Right cardiac atrium (tissue), 5 donors: ENCODE data around the gene NECTIN4. TPM values are rescaled to one million over a fixed set of nuclear protein-coding genes. Genes with fewer than 3 reads are reported as not detected.

ENCODE experiments used
- ATAC-seq, 2 donors: fragments of 200-7000 bp; cut with Tn5 transposase; one replicate each; pipeline versions ENCODE4 v1.8.0 to v1.9.1; 2020; ENCODE audit warnings: moderate library complexity in 2 of 2, mild to moderate bottlenecking in 1 of 2
- DNase-seq, 3 donors: peaks; one replicate each; pipeline ENCODE4 v3.0.0-alpha.2; 2020
- H3K27ac ChIP-seq: one replicate; pipeline ENCODE4 v1.5.1; 2013; ENCODE audit warnings: mild to moderate bottlenecking, low read length, control low read depth, moderate library complexity
- H3K27me3 ChIP-seq: one replicate; pipeline ENCODE4 v1.6.1; 2013; ENCODE audit not compliant: control insufficient read depth, insufficient read depth
- H3K4me1 ChIP-seq: one replicate; pipeline ENCODE4 v1.6.1; 2013; ENCODE audit warnings: low read length; ENCODE audit not compliant: control insufficient read depth, insufficient read depth
- H3K4me3 ChIP-seq: one replicate; pipeline ENCODE4 v1.5.1; 2013; ENCODE audit warnings: low read length, control low read depth
- H3K9me3 ChIP-seq: one replicate; pipeline ENCODE4 v1.6.1; 2013; ENCODE audit warnings: low read length; ENCODE audit not compliant: control insufficient read depth
- WGBS: extraction: QIAGEN DNeasy Blood & Tissue Kit; methylation state at CpG from one replicate; pipeline ENCODE4 v1.1.7; 2013; 5-methylcytosine and 5-hydroxymethylcytosine counted together
- intact Hi-C, 4 donors: fragments of 100-400 bp; cut with DNase I; formaldehyde crosslinking; loops; one replicate each; pipeline versions ENCODE4 v1.11.0 to v1.14.0; 2022 to 2023
- long read RNA-seq, 4 donors: library from polyadenylated mRNA; unstranded; transcript quantifications; one replicate each; pipeline ENCODE4 v2.0.0, GENCODE V29; 2020 to 2021
- polyA plus RNA-seq: library from polyadenylated mRNA; stranded (reverse); fragments of 200-250 nt; gene quantifications from one replicate; pipeline ENCODE4 v1.2.3, GENCODE V29; 2013
- total RNA-seq, 4 donors: library from RNA; stranded (reverse); fragmentation: NEBNext Ultra II Directional; extraction: Animal tissue kit (Norgen Biotek cat#: 25700); gene quantifications; one replicate each; pipeline ENCODE4 v1.2.1, GENCODE V29; 2021
- donor health status: healthy with polysubstance abuse.
- donor health status: DM: no; HTN: yes; CAD: no.
- donor health status: DM: no; HTN: no; CAD: no.
- donor health status: DM: no; HTN: yes; CAD: no; lungs with severe emphysema.
- donor health status: DM: yes; HTN: yes; CAD: no.

The NECTIN4 gene
- total RNA-seq (not detected), polyA plus RNA-seq (0.02 TPM)
- long read RNA-seq, donor 1, result 0 reads
- long read RNA-seq, donor 2, partial matches to known transcripts, result 0 of 1 reads
- long read RNA-seq, donor 2, other reads (novel, unspliced or antisense), result 1 of 1 reads
- long read RNA-seq, donor 3, partial matches to known transcripts, result 0 of 1 reads
- long read RNA-seq, donor 3, other reads (novel, unspliced or antisense), result 1 of 1 reads
- long read RNA-seq, donor 4, result 0 reads

DNA sequence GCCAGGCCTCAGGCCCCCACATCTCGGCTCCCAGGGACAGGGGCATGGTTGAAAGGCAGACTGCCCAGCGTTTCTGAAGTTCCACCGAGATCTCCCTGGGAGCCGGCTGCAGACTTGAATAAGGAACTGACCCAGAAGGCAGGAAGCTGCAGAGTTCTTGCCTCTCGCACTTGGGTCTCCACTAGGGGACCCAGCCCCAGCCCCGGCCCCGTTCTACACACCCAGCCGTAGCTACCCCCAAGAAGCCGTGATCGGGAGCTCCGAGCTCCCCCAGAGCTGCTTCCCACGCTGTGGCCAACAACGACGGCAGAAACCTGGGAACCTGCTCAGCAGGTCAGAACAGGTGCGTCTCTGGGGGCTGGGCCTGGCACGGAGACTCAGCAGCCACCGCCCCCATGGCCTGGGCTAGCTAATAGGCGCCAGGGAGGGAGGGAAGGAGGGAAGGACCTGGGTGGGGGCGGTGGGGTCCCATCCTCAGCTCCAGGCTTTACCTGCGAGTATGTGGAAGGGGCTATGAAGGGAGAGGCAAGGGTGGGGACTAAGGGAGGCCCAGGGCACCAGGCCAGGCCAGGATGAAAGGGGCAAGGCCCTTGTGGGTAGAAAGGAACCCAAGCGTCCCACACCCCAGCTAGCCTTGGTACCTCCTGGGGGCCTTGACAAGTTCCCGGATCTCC is at the start of gene NECTIN4:
Gene NECTIN4, minus strand, starts transcription at position 308 of the 674 bp plus-strand sequence. Its CDS starts 262 bp downstream, at position 46.
- WGBS, result 72% methylated on average over 22 of the region's 22 CpGs
- Histone ChIP-seq H3K27ac (no peak within 1 kb of the TSS), H3K9me3 (no peaks in the 10 kb centered on the region), H3K4me3 (no peak within 1 kb of the TSS), H3K27me3 (no peaks in the 10 kb centered on the region), H3K4me1 (no peaks in the 10 kb centered on the region)
- DNase-seq (no peak), ATAC-seq (peak in 1 of 2 donors; percentile 32)
- intact Hi-C loops, result no loop called here

DNA sequence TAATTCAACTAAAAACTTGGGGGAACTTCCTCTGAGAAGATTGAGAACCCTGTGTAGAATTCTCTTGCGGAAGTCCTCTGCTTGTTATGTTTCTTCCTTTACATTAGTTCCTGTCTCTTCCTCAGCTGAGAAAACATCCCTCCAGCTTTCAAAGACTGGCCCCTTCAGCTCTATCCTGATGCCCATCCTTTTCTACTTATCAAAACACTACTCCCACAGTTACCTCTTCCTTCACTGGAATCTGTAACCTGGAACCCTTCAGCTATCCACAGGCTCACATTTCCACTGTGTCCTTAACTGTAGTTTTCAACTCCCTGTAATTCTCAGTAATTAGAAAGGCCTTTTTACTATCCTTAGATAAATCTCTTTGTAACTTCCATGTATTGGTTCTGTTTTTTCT is 49.1 kb upstream of the NECTIN4 start:
- ATAC-seq (no peak), DNase-seq (peak in 1 of 3 donors; percentile 6)
- Histone ChIP-seq H3K27ac (no peak overlapping the region), H3K9me3 (no peaks in the 10 kb centered on the region), H3K27me3 (no peaks in the 10 kb centered on the region), H3K4me3 (no peak overlapping the region), H3K4me1 (no peaks in the 10 kb centered on the region)
- intact Hi-C loops, result loop anchor here in 3 of 4 donors (10.0 kb wide), 3 partner anchors 64 to 144 kb away; partner anchors contain the start of gene USF1 (in 1 of the 3)
- 62% methylated on average over 1 of the region's 1 CpG for WGBS

DNA sequence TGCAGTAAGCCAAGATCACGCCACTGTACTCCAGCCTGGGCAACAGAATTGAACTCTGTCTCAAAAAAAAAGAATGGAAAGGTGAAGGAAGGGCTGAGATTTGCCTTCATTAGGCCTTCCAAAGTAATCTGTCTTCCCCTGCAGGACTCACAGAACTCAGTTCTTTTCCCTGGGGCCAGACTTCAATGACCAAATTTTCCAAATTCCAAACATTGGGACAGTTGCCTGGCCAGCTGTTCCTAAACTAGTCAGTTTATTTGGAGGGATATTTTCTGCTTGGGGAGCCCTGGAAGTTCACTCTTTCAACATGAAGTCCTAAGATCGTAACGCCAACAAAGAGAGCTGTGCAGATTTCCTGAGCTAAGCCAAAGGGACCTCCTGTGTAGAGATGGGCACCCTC is 48.5 kb upstream of the NECTIN4 start:
- ATAC-seq (no peak), DNase-seq (peak in 1 of 3 donors; percentile 9)
- no peak overlapping the region for H3K27ac ChIP-seq
- WGBS, result 56% methylated on average over 3 of the region's 3 CpGs
- H3K27me3 ChIP-seq, result no peaks in the 10 kb centered on the region
- no peaks in the 10 kb centered on the region for H3K4me1 ChIP-seq
- no peaks in the 10 kb centered on the region for H3K9me3 ChIP-seq
- intact Hi-C loops, result loop anchor here in 3 of 4 donors (10.0 kb wide), 3 partner anchors 63 to 143 kb away; partner anchors contain the start of gene USF1 (in 1 of the 3)
- no peak overlapping the region for H3K4me3 ChIP-seq

DNA sequence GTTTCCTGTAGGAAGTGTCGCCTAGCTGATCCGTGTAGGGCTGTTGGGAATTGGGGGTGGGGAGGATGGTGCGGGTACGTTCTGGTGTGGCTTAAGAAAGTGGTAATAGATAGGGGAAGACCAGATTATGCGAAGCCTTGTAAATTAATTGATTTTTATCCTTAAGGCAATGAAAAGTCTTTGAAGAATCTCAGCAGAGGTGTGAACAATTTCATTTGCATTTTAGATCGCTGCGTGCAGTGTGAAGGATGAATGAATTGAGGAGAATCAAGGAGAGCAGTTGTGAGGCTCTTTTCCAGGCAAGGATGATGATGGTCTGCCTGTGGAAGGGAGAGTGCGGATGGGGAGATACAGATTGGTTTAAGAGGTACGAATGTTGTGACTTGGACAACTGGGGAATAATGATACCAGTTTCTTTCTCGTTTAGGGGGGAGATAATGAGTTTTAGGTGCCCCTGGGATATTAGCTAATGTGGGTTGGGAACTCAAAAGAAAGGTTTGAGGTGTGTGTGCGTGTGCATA is 43.9 kb upstream of the NECTIN4 start:
- WGBS, result 6% methylated on average over 11 of the region's 11 CpGs
- intact Hi-C loops, result loop anchor here in 3 of 4 donors (10.0 kb wide), 3 partner anchors 58 to 138 kb away; partner anchors contain the start of gene USF1 (in 1 of the 3)

DNA sequence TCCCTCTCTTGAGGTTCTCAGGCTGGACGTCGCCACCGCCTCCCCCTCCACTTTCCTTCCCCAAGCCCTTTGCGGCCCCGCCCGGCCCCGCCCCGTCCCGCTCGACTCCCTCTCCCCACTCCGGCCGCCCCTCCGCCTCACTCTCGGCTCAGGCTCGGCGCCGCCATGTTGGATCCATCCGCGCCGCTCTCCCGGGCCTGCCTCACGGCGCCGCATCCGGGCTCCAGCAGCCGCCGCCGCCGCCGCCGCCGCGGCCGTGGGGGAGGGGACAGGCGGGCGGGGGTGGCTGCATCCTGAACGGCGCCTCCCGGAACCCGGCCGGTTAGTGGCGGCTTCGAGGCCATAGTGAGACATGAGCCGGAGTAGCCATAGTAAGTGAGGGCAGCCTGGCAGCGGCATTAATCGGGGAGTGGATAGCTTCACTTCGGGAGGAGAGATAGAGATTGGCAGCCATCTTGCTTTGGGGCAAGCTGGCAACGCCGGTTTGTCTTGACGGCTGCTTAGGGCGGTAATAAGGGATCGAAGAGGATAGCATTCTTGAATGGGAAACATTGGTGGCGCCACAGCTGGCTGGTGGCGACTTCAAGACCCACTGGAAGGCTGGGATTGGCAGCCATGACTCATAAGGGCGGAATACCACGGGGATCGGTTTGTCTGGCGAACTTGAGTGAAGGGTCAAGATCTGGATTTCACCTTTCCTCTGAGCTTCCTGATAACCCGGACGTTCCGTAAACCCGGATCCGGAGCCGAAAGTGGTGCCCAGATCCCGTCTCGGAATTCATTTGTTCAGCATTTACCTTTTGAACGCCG is 43.3 kb upstream of the NECTIN4 start, which contains the start of gene DEDD:
Gene DEDD, minus strand, starts transcription at position 258 of the 810 bp plus-strand sequence. CDS start 8,205 bp downstream, outside the sequence.
- H3K9me3 ChIP-seq, result no peaks in the 10 kb centered on the region
- DNase-seq (peak; percentile 95 to 98 (median 96)), ATAC-seq (peak; percentile 95 to 96)
- intact Hi-C loops, result loop anchor here in 3 of 4 donors (10.0 kb wide), 3 partner anchors 58 to 138 kb away; partner anchors contain the start of gene USF1 (in 1 of the 3)
- H3K27me3 ChIP-seq, result no peaks in the 10 kb centered on the region
- WGBS, result under 1% methylated on average over 68 of the region's 68 CpGs
- no peaks in the 10 kb centered on the region for H3K4me1 ChIP-seq
- peak within 1 kb of the TSS; percentile 98 for H3K27ac ChIP-seq
- peak within 1 kb of the TSS; percentile 86 for H3K4me3 ChIP-seq

More for the DNA sequence above, 43.9 kb upstream of the NECTIN4 start:
- Histone ChIP-seq H3K4me1 (no peaks in the 10 kb centered on the region), H3K27me3 (no peaks in the 10 kb centered on the region), H3K9me3 (no peaks in the 10 kb centered on the region), H3K4me3 (peak overlapping the region; percentile 86), H3K27ac (peak overlapping the region; percentile 98)
- no peak for ATAC-seq
- DNase-seq, result no peak

DNA sequence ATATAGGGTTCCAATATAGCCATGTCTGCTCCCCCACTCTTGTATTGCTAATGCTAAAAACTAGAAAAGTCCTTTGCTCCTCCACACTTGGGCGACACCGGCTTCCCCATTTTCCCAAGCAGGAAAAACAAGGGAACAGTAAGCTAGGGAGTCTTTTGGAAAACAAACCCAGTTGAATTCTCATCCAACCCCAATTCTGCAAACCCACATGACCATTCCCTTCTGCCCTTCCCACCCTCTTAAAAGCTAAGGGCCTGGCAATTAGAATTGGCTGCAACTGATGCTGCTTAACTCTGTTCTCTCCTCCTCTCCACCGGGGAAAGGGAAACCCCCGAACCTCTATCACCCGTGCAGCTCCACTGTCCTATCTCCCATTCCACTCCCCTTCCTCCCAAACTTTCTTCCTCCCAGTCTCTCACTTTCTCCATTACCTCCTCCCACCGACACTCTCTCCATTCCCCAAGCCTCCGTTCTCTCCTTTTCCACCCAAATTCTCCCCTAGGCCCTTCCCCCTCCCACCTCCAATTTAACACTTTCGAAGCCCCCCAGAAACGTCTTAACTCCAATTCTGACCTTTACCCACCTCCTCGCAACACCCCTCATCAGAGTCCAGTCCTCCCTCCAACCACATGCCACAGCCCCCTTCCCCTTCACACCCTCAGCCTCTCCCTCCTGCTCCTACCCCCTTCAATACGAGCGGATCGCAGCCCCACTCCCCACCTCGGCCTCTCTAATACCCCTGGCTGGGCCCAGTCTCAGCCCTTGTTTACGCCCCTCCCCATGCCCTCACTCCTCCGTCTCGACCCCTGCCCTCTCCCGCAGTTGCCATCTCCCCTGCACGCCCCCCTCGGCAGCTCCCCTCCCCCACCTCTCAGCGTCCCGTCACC is 42.4 kb upstream of the NECTIN4 start:
- peak overlapping the region; percentile 86 for H3K4me3 ChIP-seq
- no peaks in the 10 kb centered on the region for H3K9me3 ChIP-seq
- ATAC-seq, result peak; percentile 20 to 24
- no peaks in the 10 kb centered on the region for H3K27me3 ChIP-seq
- 2% methylated on average over 22 of the region's 22 CpGs for WGBS
- peak overlapping the region; percentile 98 for H3K27ac ChIP-seq
- no peak for DNase-seq
- intact Hi-C loops, result loop anchor here in 3 of 4 donors (10.0 kb wide), 3 partner anchors 57 to 137 kb away; partner anchors contain the start of gene USF1 (in 1 of the 3)
- no peaks in the 10 kb centered on the region for H3K4me1 ChIP-seq

DNA sequence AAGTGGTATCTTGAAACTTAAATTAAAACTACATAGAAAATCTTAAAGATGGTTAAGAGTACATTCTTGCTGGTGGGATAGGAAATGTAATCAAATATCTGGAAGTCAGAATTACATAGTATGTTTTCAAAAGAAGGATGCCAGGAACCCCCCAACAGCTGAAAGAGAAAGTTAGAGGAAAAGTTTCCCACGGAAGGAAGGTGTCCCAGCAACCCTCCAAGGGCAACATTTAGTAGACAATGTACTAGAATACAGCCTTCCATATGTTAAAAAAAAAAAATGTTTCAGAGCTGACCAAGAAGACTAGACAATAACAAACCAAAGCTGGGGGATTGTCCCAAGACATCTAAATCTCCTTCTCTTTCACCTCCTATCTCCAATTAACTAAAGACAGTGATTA is 40.9 kb upstream of the NECTIN4 start:
- Histone ChIP-seq H3K4me1 (no peaks in the 10 kb centered on the region), H3K27ac (no peak overlapping the region), H3K4me3 (no peak overlapping the region), H3K9me3 (no peaks in the 10 kb centered on the region), H3K27me3 (no peaks in the 10 kb centered on the region)
- no peak for DNase-seq
- intact Hi-C loops, result loop anchor here in 3 of 4 donors (10.0 kb wide), 3 partner anchors 55 to 135 kb away; partner anchors contain the start of gene USF1 (in 1 of the 3)
- WGBS, result 35% methylated on average over 1 of the region's 1 CpG
- no peak for ATAC-seq

DNA sequence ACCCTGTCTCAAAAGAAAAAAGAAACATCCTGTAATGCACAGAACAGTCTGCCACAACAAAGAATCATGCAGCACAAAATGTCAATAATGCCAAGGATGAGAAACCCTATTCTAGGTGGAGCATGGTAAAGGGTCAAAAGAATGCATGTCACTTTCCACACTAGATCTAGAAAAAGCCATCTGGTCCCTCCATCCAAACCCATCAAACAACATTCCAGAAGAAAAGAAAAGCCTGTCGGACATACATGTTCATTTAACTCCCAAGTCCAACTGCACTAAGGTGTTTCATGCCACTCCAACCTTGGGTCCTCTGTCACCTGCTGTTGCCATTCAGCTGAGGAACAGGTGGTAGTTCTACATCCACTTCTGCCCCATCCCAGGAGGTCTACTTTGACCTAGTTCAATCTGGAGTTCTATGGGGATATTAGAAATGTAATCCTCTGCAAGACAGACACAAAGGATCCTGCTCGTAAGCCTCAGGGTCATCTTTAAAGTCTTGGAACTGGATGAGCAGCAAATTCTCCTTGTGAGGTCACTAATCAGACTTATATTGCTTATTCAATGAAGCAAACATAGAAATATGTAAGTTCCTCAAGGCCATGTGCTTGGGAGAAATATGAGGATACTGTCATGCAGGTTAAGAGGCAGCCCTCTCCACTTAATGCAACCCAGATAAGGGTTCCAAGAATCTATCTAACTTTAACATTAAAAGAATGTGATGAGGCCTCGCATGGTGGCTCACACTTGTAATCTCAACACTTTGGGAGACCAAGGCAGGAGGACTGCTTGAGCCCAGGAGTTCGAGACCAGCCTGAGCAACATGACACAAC is 39.4 kb upstream of the NECTIN4 start:
- intact Hi-C loops, result no loop called here
- 86% methylated on average over 4 of the region's 4 CpGs for WGBS
- Histone ChIP-seq H3K9me3 (no peaks in the 10 kb centered on the region), H3K27ac (no peak overlapping the region), H3K4me3 (no peak overlapping the region), H3K27me3 (no peaks in the 10 kb centered on the region), H3K4me1 (no peaks in the 10 kb centered on the region)
- no peak for ATAC-seq
- no peak for DNase-seq

DNA sequence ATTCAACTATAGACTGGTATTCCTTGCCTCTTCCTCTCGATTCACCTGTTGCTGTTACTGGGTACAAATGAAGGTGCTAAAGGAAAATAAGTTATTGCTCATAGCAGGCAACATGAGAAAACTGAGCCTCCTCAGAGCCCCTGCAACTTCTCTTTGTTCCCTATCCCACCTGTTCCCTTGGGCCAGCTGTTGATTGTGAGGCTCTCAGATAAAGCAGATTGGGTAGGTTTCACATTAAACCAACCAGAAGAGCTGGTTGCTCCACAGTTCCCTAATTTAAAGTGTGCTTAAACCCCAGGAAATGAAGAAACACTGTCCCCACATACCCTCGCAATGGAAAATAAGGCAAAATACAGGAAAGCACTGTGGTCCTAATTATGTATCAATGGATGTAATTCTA is 38.3 kb upstream of the NECTIN4 start:
- H3K4me3 ChIP-seq, result no peak overlapping the region
- DNase-seq, result no peak
- intact Hi-C loops, result no loop called here
- H3K27ac ChIP-seq, result no peak overlapping the region
- no peak for ATAC-seq
- H3K9me3 ChIP-seq, result no peaks in the 10 kb centered on the region
- no peaks in the 10 kb centered on the region for H3K4me1 ChIP-seq
- H3K27me3 ChIP-seq, result no peaks in the 10 kb centered on the region
- WGBS, result 84% methylated on average over 2 of the region's 2 CpGs
